GM19468 (cell line): ENCODE measurements around the gene CCN5.

Experiments used
- ATAC-seq: cut with Tn5 transposase; IDR thresholded peaks from one replicate; pipeline ENCODE4 v1.9.1; 2021; ENCODE audit warnings: mild to moderate bottlenecking, moderate library complexity, moderate number of reproducible peaks; ENCODE audit not compliant: unreplicated experiment; ENCODE audit errors: extremely low read depth

The CCN5 gene

GRCh38 chr20:44711237-44711636 lies 3.9 kb upstream of the CCN5 start:
- ATAC-seq = no peak

GRCh38 chr20:44714102-44714700 lies 968 bp upstream of the CCN5 start:
- no peak for ATAC-seq

GRCh38 chr20:44715499-44716308 lies 535 bp downstream of the CCN5 start:
- ATAC-seq = no peak

GRCh38 chr20:44716309-44717106 lies 1.3 kb downstream of the CCN5 start:
- no peak for ATAC-seq

- no peak for ATAC-seq
Observed at GRCh38 chr20:44717986-44718385, 2.8 kb downstream of the CCN5 start.

- no peak for ATAC-seq
Observed at GRCh38 chr20:44719841-44720240, 4.7 kb downstream of the CCN5 start.

- ATAC-seq = no peak
Observed at GRCh38 chr20:44720621-44720996, 5.4 kb downstream of the CCN5 start.

GRCh38 chr20:44720997-44721784 lies 6.0 kb downstream of the CCN5 start:
- ATAC-seq = no peak

GRCh38 chr20:44721785-44722054 lies 6.6 kb downstream of the CCN5 start:
- no peak for ATAC-seq

- ATAC-seq = no peak
Observed at GRCh38 chr20:44722990-44723389, 7.8 kb downstream of the CCN5 start.

GRCh38 chr20:44723391-44723790 lies 8.2 kb downstream of the CCN5 start:
- ATAC-seq = no peak

- ATAC-seq = no peak
Observed at GRCh38 chr20:44723798-44724362, 8.7 kb downstream of the CCN5 start.

- ATAC-seq = no peak
Observed at GRCh38 chr20:44724423-44725091, 9.4 kb downstream of the CCN5 start.

- no peak for ATAC-seq
Observed at GRCh38 chr20:44725837-44726236, 10.7 kb downstream of the CCN5 start.

- ATAC-seq = no peak
Observed at GRCh38 chr20:44727039-44727438, 11.9 kb downstream of the CCN5 start.

GRCh38 chr20:44727651-44728050 lies 12.5 kb downstream of the CCN5 start:
- ATAC-seq = no peak

GRCh38 chr20:44728801-44729443 lies 13.8 kb downstream of the CCN5 start:
- no peak for ATAC-seq

GRCh38 chr20:44730441-44730840 lies 15.3 kb downstream of the CCN5 start:
- ATAC-seq = no peak

- no peak for ATAC-seq
Observed at GRCh38 chr20:44731657-44732056, 16.5 kb downstream of the CCN5 start.
